Measurements from ENCODE around the gene EARS2.
"Not testable (repeated sequence)": the region's sequence is repeated elsewhere in the genome, so short reads cannot be mapped to it uniquely, and the experiment has no call there.

The EARS2 gene

GRCh38 chr16:23527961-23528643 lies 29.0 kb downstream of the EARS2 start:
- no peak for DNase-seq (ENCODE audit: low spot score)

GRCh38 chr16:23524886-23525285 lies 32.3 kb downstream of the EARS2 start:
- DNase-seq (ENCODE audit: low spot score), result no peak

GRCh38 chr16:23523876-23524385 lies 33.2 kb downstream of the EARS2 start:
- no peak for DNase-seq (ENCODE audit: low spot score)

GRCh38 chr16:23523321-23523720 lies 33.8 kb downstream of the EARS2 start:
- no peak for DNase-seq (ENCODE audit: low spot score)

- DNase-seq (ENCODE audit: low spot score), result no peak
Observed at GRCh38 chr16:23521965-23522364, 35.2 kb downstream of the EARS2 start.

GRCh38 chr16:23521037-23521743 lies 36.0 kb downstream of the EARS2 start:
- DNase-seq (ENCODE audit: low spot score), result peak; percentile 38

GRCh38 chr16:23520500-23520899 lies 36.6 kb downstream of the EARS2 start:
- peak; percentile 56 for DNase-seq (ENCODE audit: low spot score)

GRCh38 chr16:23519282-23519681 lies 37.9 kb downstream of the EARS2 start:
- DNase-seq (ENCODE audit: low spot score), result peak; percentile 90

GRCh38 chr16:23518435-23518891 lies 38.7 kb downstream of the EARS2 start:
- peak; percentile 96 for DNase-seq (ENCODE audit: low spot score)

- DNase-seq (ENCODE audit: low spot score), result peak; percentile 93
Observed at GRCh38 chr16:23516366-23517137, 40.6 kb downstream of the EARS2 start.

GRCh38 chr16:23515881-23516280 lies 41.3 kb downstream of the EARS2 start:
- no peak for DNase-seq (ENCODE audit: low spot score)

- no peak for DNase-seq (ENCODE audit: low spot score)
Observed at GRCh38 chr16:23514381-23515152, 42.6 kb downstream of the EARS2 start.

- peak; percentile 23 for DNase-seq (ENCODE audit: low spot score)
Observed at GRCh38 chr16:23512168-23512695, 44.9 kb downstream of the EARS2 start.

- DNase-seq (ENCODE audit: low spot score), result peak; percentile 25
Observed at GRCh38 chr16:23511731-23512130, 45.4 kb downstream of the EARS2 start.

- not testable (repeated sequence) for DNase-seq (ENCODE audit: low spot score)
Observed at GRCh38 chr16:23510915-23511270, 46.3 kb downstream of the EARS2 start.

GRCh38 chr16:23510164-23510914 lies 46.8 kb downstream of the EARS2 start, which contains the start of gene GGA2:
Gene GGA2 (minus strand): TSS chr16:23510494. CDS start chr16:23510411, 83 bp downstream.
- DNase-seq (ENCODE audit: low spot score), result peak; percentile 89

- DNase-seq (ENCODE audit: low spot score), result peak; percentile 48
Observed at GRCh38 chr16:23509782-23510163, 47.4 kb downstream of the EARS2 start.

- DNase-seq (ENCODE audit: low spot score), result peak; percentile 30
Observed at GRCh38 chr16:23509441-23509754, 47.8 kb downstream of the EARS2 start.

GRCh38 chr16:23508589-23509440 lies 48.3 kb downstream of the EARS2 start:
- peak; percentile 51 for DNase-seq (ENCODE audit: low spot score)

GRCh38 chr16:23506606-23506994 lies 50.5 kb downstream of the EARS2 start:
- peak; percentile 80 for DNase-seq (ENCODE audit: low spot score)
